Endothelial cell of hepatic sinusoid (primary cell): Measurements from ENCODE around the gene EFNA3.

Source experiments
- in situ Hi-C: cut with HindIII; loops from 2 replicates; pipeline ENCODE4 v1.10.0; 2017; ENCODE audit warnings: low sequenced_read_pairs

The EFNA3 gene

GRCh38 chr1:155048449-155049334 is 29.9 kb upstream of the EFNA3 start:
- in situ Hi-C loops = no loop called here

- in situ Hi-C loops = no loop called here
Measured at GRCh38 chr1:155049651-155050559, 28.7 kb upstream of the EFNA3 start.

GRCh38 chr1:155050560-155051341 is 27.9 kb upstream of the EFNA3 start, which contains the start of gene ADAM15:
ADAM15 (plus strand) TSS chr1:155051316; CDS start chr1:155051387, 71 bp downstream.
- in situ Hi-C loops = no loop called here

GRCh38 chr1:155051342-155051776 is 27.3 kb upstream of the EFNA3 start:
- in situ Hi-C loops = no loop called here

GRCh38 chr1:155051777-155052398 is 26.7 kb upstream of the EFNA3 start:
- in situ Hi-C loops = no loop called here

DNA sequence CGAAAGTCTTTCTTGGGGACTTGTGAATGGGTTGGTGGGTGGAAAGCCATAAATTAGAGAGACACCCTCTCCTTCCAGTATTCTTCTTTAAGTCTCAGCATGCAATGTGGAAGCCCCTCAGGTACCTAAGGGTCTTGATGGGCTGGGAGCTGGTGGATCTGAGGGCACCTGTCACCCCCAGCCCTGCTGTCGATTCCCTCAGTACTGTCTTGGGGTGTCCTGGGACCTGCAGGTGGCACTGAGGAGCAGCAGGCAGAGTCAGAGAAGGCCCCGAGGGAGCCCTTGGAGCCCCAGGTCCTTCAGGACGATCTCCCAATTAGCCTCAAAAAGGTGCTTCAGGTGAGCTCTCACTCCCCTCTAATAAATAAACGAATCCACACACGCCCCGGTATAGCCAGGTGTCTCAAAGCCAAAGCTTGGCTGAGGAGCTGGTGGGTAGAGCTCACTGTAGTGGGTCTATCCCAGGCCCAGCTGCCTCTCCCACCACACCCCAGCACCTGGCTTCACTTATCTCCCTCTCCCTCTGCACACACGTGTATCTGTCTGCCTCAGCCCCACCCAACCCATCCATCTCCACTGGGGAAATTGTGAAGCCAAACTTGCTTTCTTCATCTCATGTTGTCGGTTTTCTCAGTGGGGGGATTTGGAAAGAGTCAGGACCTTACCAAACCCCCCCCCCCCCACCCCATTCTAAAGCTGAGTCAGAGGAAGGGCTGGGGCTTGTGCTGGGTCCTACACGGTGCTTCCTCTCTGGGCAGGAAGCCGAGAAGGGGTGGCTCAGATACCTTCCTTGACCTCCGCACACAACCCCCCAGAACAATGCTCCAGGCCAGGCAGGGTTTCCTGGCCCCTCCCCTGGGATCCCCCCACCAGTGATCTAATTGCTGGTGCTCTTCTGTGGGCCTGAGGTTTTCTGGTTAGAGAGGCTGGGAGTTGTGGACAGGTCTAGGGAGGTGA is 25.9 kb upstream of the EFNA3 start:
- in situ Hi-C loops = no loop called here

- in situ Hi-C loops = no loop called here
Measured at GRCh38 chr1:155053531-155054105, 25.0 kb upstream of the EFNA3 start.

GRCh38 chr1:155057104-155057503 is 21.5 kb upstream of the EFNA3 start:
- in situ Hi-C loops = no loop called here

DNA sequence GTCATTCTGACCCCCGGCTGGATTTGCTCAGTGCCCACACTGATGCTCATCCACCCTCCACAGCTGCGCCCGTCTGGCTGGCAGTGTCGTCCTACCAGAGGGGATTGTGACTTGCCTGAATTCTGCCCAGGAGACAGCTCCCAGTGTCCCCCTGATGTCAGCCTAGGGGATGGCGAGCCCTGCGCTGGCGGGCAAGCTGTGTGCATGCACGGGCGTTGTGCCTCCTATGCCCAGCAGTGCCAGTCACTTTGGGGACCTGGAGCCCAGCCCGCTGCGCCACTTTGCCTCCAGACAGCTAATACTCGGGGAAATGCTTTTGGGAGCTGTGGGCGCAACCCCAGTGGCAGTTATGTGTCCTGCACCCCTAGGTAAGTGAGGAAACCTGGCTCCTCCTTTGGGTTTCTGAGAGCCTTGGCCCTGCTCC is 20.8 kb upstream of the EFNA3 start:
- in situ Hi-C loops = no loop called here

DNA sequence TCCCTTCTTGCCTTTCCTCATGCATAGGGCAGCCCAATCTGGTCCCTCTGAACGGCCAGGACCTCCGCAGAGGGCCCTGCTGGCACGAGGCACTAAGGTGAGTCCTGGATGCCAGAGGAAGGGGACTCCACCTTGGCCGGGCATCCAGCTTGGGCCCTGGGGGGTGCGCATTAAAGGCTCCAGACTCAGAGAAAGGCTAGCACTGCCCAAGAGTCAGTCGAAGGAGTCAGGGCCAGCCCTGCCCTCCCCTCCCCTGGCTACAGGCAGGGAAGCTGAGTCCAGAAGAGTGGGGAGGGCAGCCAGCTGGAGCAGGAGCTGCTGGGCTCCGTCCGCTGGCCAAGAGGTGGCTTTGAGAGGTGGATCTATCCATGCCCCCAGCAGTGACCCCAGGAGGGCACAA is 17.9 kb upstream of the EFNA3 start:
- in situ Hi-C loops = loop anchor here (5.0 kb wide), 1 partner anchor 38 kb away; no protein-coding TSS in a partner anchor

DNA sequence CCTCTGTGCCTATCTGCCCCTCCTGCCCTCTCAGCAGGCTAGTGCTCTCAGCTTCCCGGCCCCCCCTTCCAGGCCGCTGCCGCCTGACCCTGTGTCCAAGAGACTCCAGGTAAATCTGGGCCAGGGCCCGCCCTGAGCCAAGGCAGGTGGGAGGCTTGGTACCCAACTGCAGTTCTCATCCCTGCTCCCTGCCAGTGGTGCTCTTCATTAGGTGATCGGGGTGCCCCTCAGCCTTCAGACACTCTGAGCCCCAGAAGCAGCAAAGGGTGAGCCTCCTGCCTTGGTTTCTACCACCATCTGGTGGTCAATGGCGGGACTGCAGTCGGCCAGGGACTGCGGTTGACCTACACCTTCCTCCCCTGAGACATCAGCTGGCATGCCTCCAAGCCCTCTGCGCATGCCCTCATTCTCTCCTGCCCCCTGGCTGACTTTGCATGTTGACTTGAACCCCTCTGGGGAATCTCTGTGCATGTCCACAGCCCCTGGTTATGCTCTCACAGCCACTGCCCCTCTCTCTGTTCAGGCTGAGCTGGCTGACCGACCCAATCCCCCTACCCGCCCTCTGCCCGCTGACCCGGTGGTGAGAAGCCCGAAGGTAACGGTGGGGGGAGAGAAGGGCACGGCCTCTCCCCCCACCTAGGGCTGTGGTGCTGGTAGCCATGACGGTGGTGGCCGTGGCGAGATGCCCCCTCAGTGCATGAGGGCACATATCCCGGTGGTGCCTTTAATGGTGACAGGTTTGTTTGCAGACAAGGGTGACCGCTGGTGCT is 17.1 kb upstream of the EFNA3 start:
- in situ Hi-C loops = loop anchor here (5.0 kb wide), 1 partner anchor 39 kb away; no protein-coding TSS in a partner anchor

GRCh38 chr1:155062151-155062686 is 16.4 kb upstream of the EFNA3 start:
- in situ Hi-C loops = loop anchor here (5.0 kb wide), 1 partner anchor 40 kb away; no protein-coding TSS in a partner anchor

DNA sequence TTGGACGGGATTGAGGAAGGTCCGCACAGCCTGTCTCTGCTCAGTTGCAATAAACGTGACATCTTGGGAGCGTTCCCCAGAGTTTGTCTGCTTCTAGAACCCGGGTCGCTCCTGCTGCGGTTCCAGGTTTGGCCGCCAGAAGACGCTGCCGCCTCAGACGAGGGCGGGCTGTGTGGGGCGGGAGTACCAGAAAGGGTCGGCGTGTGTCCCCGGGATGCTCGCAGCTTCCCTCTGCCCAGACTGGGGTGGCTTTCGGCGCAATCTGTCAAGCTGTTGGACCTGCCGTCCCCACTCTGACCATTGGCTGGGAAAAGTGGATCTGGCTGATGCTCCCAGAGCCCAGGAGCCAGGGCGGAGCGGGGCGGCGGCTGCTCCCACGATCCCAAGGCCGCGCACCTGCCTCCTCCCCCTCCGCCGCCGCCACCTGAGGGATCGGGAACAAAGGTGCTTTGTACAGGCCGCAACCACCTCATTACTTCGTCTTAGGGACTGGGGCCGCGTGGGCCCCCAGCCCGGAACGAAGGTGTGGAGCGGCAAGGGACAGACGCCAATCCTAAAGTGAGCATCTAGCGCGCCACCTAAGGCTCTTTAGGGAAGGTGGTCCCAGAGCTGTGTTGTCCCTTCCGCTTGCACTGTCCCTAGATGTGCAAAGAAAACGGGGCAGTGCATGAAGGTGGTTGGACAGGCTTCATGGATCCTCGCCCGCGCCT is 15.8 kb upstream of the EFNA3 start:
- in situ Hi-C loops = loop anchor here (5.0 kb wide), 1 partner anchor 41 kb away; no protein-coding TSS in a partner anchor

GRCh38 chr1:155063550-155064110 is 15.0 kb upstream of the EFNA3 start, which contains the start of gene EFNA4:
EFNA4 (plus strand) TSS chr1:155063740; CDS start chr1:155063824, 84 bp downstream.
- in situ Hi-C loops = loop anchor here (5.0 kb wide), 1 partner anchor 41 kb away; no protein-coding TSS in a partner anchor

DNA sequence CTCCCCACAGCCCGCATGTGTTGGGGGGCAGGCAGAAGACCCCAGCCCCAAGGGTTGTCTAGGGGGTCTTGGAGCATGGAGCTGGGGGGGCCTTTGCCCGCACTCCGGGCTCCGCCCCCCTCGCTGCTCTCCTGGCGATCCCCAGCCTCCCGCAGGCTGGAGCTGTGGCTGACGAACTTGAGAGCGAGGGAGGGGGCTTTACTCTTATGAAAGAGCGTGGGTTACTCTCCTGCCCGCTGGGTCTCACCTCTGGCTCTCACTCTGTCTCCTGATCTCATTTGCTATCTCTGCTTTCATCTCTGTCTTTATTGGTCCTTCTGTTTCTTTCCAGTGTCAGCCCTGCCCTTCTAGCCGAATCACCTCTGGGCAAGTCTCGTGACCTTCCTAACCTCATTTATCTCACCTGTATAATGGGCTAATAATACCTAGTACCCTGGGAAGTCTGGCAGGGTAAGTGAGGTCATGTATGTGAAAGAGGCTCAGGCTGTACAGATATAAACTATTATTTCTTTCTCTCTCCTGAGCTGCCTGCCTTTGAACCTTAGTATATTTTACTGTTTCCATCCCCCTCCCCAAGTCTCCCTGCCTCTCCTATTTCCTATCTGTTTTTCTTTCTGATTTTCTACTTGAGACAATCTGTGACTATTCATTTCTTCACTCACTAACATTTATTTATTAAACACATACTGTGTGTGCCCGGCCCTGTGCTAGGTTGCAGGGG is 14.4 kb upstream of the EFNA3 start:
- in situ Hi-C loops = loop anchor here (5.0 kb wide), 1 partner anchor 42 kb away; no protein-coding TSS in a partner anchor
